B cell (primary cell): ENCODE results near the gene PLAC9. TPM values are rescaled to one million over a fixed set of nuclear protein-coding genes. Genes with fewer than 3 reads are reported as not detected.
"Not testable (repeated sequence)": the region's sequence is repeated elsewhere in the genome, so short reads cannot be mapped to it uniquely, and the experiment has no call there.

Experiments used
- ATAC-seq: fragments of 200-7000 bp; cut with Tn5 transposase; one replicate; pipeline ENCODE4 v1.10.0; 2021; ENCODE audit warnings: low read depth, mild to moderate bottlenecking, moderate number of reproducible peaks, moderate library complexity
- CTCF ChIA-PET: fragments of 350-600 bp; sonication (Branson Sonifier 250); formaldehyde crosslinking; loops from one replicate; lab custom pipeline; 2021; ENCODE audit warnings: antibody characterized with exemption, inconsistent platforms; lab: Charles Lee
- POLR2A ChIA-PET: fragments of 350-600 bp; sonication (Branson Sonifier 250); formaldehyde crosslinking; loops from one replicate; lab custom pipeline; 2021; ENCODE audit warnings: antibody characterized with exemption; lab: Charles Lee
- DNase-seq: peaks from one replicate; pipeline ENCODE4 v3.0.0; 2013
- H2AFZ ChIP-seq: 2 replicates; pipeline ENCODE4 v1.6.1; 2012; ENCODE audit warnings: mild to moderate bottlenecking, low read depth, low read length; ENCODE audit not compliant: insufficient read depth, poor library complexity, severe bottlenecking
- H3K27ac ChIP-seq, 2 donors: 1 replicate in 1 of 2; 2 replicates in 1 of 2; pipeline ENCODE4 v1.5.1; 2012 to 2013; ENCODE audit warnings: low read length in 2 of 2, mild to moderate bottlenecking in 2 of 2, moderate library complexity in 1 of 2
- H3K27me3 ChIP-seq, 4 experiments: fragments of 200-600 bp in 1 of 4; sonication (generic) in 1 of 4; replicated peaks in 1 of 4; 1 replicate in 2 of 4; 2 replicates in 2 of 4; pipeline versions ENCODE4 v1.6.1 to v1.7.0; 2013 to 2016; ENCODE audit warnings: low read length in 3 of 4, mild to moderate bottlenecking in 2 of 4, mixed read lengths in 1 of 4, moderate library complexity in 1 of 4; ENCODE audit not compliant: insufficient read depth in 4 of 4, control insufficient read depth in 3 of 4; ENCODE audit errors: control extremely low read depth in 1 of 4
- H3K36me3 ChIP-seq, 2 experiments: replicated peaks in 1 of 2; 1 replicate in 1 of 2; 2 replicates in 1 of 2; pipeline versions ENCODE4 v1.6.1 to v1.7.1; 2013; ENCODE audit warnings: low read length in 1 of 2; ENCODE audit not compliant: insufficient read depth in 2 of 2, control insufficient read depth in 1 of 2; ENCODE audit errors: control extremely low read depth in 1 of 2, extremely low read depth in 1 of 2
- H3K4me1 ChIP-seq, 2 donors: fragments of 200-600 bp in 1 of 2; sonication (generic) in 1 of 2; 1 replicate in 1 of 2; 2 replicates in 1 of 2; pipeline versions ENCODE4 v1.5.1 to v1.6.1; 2013 to 2017; ENCODE audit warnings: low read length in 2 of 2; ENCODE audit not compliant: control insufficient read depth in 2 of 2, insufficient read depth in 2 of 2
- H3K4me2 ChIP-seq: replicated peaks from 2 replicates; pipeline ENCODE3; 2012; ENCODE audit warnings: mild to moderate bottlenecking, low read depth, low read length; ENCODE audit not compliant: poor library complexity, severe bottlenecking
- H3K4me3 ChIP-seq, 5 experiments: fragments of 200-600 bp in 1 of 5; sonication (generic) in 1 of 5; 1 replicate in 3 of 5; 2 replicates in 2 of 5; pipeline versions ENCODE4 v1.5.1 to v1.7.0; 2011 to 2016; ENCODE audit warnings: low read length in 4 of 5, mild to moderate bottlenecking in 4 of 5, low read depth in 2 of 5, control low read depth in 1 of 5, moderate library complexity in 1 of 5; ENCODE audit not compliant: insufficient read depth in 1 of 5; ENCODE audit errors: control extremely low read depth in 1 of 5, extremely low read depth in 1 of 5
- H3K79me2 ChIP-seq: fragments of 200-600 bp; sonication (generic); one replicate; pipeline ENCODE4 v1.6.0; 2016; ENCODE audit warnings: low read length; ENCODE audit not compliant: control insufficient read depth, insufficient read depth
- H3K9ac ChIP-seq: fragments of 200-600 bp; sonication (generic); 2 replicates; pipeline ENCODE4 v1.6.1; 2017; ENCODE audit warnings: mild to moderate bottlenecking, low read length, moderate library complexity
- H3K9me3 ChIP-seq, 3 donors: one replicate each; pipeline versions ENCODE4 v1.6.1 to v1.7.1; 2013; ENCODE audit warnings: low read length in 2 of 3; ENCODE audit not compliant: control insufficient read depth in 2 of 3, insufficient read depth in 1 of 3; ENCODE audit errors: control extremely low read depth in 1 of 3
- H4K20me1 ChIP-seq: 2 replicates; pipeline ENCODE4 v1.6.0; 2012; ENCODE audit warnings: mild to moderate bottlenecking, low read length; ENCODE audit not compliant: insufficient read depth, control insufficient read depth, poor library complexity, severe bottlenecking
- H3K27ac Mint-ChIP-seq: one replicate; pipeline ENCODE4 v1.8.0; 2021; ENCODE audit warnings: mixed read lengths
- H3K27me3 Mint-ChIP-seq: one replicate; pipeline ENCODE4 v1.8.0; 2021; ENCODE audit warnings: mixed read lengths
- H3K4me1 Mint-ChIP-seq: one replicate; pipeline ENCODE4 v1.8.0; 2021; ENCODE audit warnings: mixed read lengths
- H3K4me3 Mint-ChIP-seq: one replicate; pipeline ENCODE4 v1.8.0; 2021; ENCODE audit warnings: mixed read lengths
- H3K9me3 Mint-ChIP-seq: one replicate; pipeline ENCODE4 v1.8.0; 2022; ENCODE audit warnings: mixed read lengths; ENCODE audit not compliant: insufficient read depth
- EZH2 ChIP-seq: IDR thresholded peaks from 2 replicates; pipeline ENCODE4 v1.6.1; 2012; ENCODE audit warnings: borderline replicate concordance, low read depth, mild to moderate bottlenecking, moderate library complexity, low read length; ENCODE audit not compliant: insufficient read depth, poor library complexity, severe bottlenecking
- WGBS: methylation state at CpG from one replicate; pipeline ENCODE4 v1.1.5; 2013; ENCODE audit warnings: missing lambda C conversion rate; ENCODE audit not compliant: insufficient coverage; 5-methylcytosine and 5-hydroxymethylcytosine counted together
- intact Hi-C: fragments of 100-400 bp; cut with micrococcal nuclease; formaldehyde crosslinking; loops from one replicate; pipeline ENCODE4 v1.10.0; 2022
- polyA plus RNA-seq: library from polyadenylated mRNA; depleted of rRNA; stranded (reverse); fragments of >200 nt; gene quantifications from 2 replicates; pipeline ENCODE4 v1.2.3, GENCODE V29; 2012
- total RNA-seq, 2 donors: library from RNA; stranded (reverse); fragments of 120-200 nt in 1 of 2; gene quantifications; 1 replicate in 1 of 2; 2 replicates in 1 of 2; pipeline versions ENCODE4 v1.2.3 to v1.2.4, GENCODE V29; 2013 to 2022
- TF ChIP-seq, protein P1 (sequence below): fragments of 200-600 bp; IDR thresholded peaks from one replicate; pipeline ENCODE4 v1.8.0; 2022; ENCODE audit warnings: antibody characterized with exemption, mild to moderate bottlenecking

Gene PLAC9
- total and polyA plus RNA-seq, 2 donors (not counting 1 experiment from before 2014, with no cell fraction given), result not detected

GRCh38 chr10:80133206-80133605 is 676 bp downstream of the PLAC9 start:
- no peak for TF ChIP-seq EZH2
- TF ChIP-seq, protein P1, sequence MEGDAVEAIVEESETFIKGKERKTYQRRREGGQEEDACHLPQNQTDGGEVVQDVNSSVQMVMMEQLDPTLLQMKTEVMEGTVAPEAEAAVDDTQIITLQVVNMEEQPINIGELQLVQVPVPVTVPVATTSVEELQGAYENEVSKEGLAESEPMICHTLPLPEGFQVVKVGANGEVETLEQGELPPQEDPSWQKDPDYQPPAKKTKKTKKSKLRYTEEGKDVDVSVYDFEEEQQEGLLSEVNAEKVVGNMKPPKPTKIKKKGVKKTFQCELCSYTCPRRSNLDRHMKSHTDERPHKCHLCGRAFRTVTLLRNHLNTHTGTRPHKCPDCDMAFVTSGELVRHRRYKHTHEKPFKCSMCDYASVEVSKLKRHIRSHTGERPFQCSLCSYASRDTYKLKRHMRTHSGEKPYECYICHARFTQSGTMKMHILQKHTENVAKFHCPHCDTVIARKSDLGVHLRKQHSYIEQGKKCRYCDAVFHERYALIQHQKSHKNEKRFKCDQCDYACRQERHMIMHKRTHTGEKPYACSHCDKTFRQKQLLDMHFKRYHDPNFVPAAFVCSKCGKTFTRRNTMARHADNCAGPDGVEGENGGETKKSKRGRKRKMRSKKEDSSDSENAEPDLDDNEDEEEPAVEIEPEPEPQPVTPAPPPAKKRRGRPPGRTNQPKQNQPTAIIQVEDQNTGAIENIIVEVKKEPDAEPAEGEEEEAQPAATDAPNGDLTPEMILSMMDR, result no peak
- Histone ChIP-seq H3K4me3 (no peak overlapping the region), H3K36me3 (no peaks in the 10 kb centered on the region), H3K9ac (no peak overlapping the region), H4K20me1 (no peaks in the 10 kb centered on the region), H3K9me3 (no peaks in the 10 kb centered on the region), H3K4me2 (no peak overlapping the region), H3K27me3 (peaks cover 0 to 24% (median 5%) of the 10 kb centered on the region in 4 experiments), H3K4me1 (peaks cover 0 to 6% of the 10 kb centered on the region in 2 donors), H3K27ac (no peak overlapping the region), H3K79me2 (no peaks in the 10 kb centered on the region), H2AFZ (no peak overlapping the region)
- no peaks in the 10 kb centered on the region for H3K9me3 Mint-ChIP-seq
- WGBS, result 73% methylated on average over 6 of the region's 6 CpGs
- DNase-seq, result no peak
- no peak for ATAC-seq
- ChIA-PET POLR2A (no interaction called here), CTCF (no interaction called here)
- H3K4me3 Mint-ChIP-seq, result no peak overlapping the region
- H3K27me3 Mint-ChIP-seq, result peaks cover 27% of the 10 kb centered on the region
- intact Hi-C loops, result no loop called here
- H3K27ac Mint-ChIP-seq, result no peak overlapping the region
- H3K4me1 Mint-ChIP-seq, result peaks cover 3% of the 10 kb centered on the region

- H3K36me3 ChIP-seq, H3K9me3 Mint-ChIP-seq, H3K27ac ChIP-seq, DNase-seq, H3K4me2 ChIP-seq, POLR2A ChIA-PET, intact Hi-C loops, H3K79me2 ChIP-seq, ATAC-seq, H3K9me3 ChIP-seq, H3K4me1 Mint-ChIP-seq, H3K4me3 ChIP-seq, H3K4me3 Mint-ChIP-seq, H3K9ac ChIP-seq, H3K4me1 ChIP-seq, H4K20me1 ChIP-seq, H3K27ac Mint-ChIP-seq, H2AFZ ChIP-seq: not testable (repeated sequence)
- CTCF ChIA-PET, result interaction anchor here (1.4 kb wide), 1 partner anchor 89 kb away, joined by 3 read pairs; no protein-coding TSS in a partner anchor
- peaks cover 32% of the 10 kb centered on the region for H3K27me3 Mint-ChIP-seq
- peaks cover 0 to 24% (median 5%) of the 10 kb centered on the region in 4 experiments for H3K27me3 ChIP-seq
- 96% methylated on average over 5 of the region's 9 CpGs for WGBS
These were observed 1.2 kb downstream of the PLAC9 start for GRCh38 chr10:80133687-80134086.
